ENCODE measurements around the gene TSPYL2.

GRCh38 chrX:53095796-53096195 lies 13.6 kb downstream of the TSPYL2 start:
- TF ChIP-seq, protein P1, sequence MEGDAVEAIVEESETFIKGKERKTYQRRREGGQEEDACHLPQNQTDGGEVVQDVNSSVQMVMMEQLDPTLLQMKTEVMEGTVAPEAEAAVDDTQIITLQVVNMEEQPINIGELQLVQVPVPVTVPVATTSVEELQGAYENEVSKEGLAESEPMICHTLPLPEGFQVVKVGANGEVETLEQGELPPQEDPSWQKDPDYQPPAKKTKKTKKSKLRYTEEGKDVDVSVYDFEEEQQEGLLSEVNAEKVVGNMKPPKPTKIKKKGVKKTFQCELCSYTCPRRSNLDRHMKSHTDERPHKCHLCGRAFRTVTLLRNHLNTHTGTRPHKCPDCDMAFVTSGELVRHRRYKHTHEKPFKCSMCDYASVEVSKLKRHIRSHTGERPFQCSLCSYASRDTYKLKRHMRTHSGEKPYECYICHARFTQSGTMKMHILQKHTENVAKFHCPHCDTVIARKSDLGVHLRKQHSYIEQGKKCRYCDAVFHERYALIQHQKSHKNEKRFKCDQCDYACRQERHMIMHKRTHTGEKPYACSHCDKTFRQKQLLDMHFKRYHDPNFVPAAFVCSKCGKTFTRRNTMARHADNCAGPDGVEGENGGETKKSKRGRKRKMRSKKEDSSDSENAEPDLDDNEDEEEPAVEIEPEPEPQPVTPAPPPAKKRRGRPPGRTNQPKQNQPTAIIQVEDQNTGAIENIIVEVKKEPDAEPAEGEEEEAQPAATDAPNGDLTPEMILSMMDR (IDR thresholded peaks at IDR 0.05) = no peak
- TF ChIP-seq POLR2A (IDR thresholded peaks at IDR 0.05) = no peak
- no peak for TF ChIP-seq EP300 (IDR thresholded peaks at IDR 0.05)

All from ovary (tissue), 3 donors.